SK-N-SH (cell line): ENCODE measurements around the gene ACBD6. TPM values are rescaled to one million over a fixed set of nuclear protein-coding genes. Genes with fewer than 3 reads are reported as not detected.

ENCODE experiments used
- CTCF ChIA-PET: fragments of 300-600, 350-600 bp; formaldehyde crosslinking; extraction: SDS; loops from one replicate; lab custom pipeline; 2021; lab: Yijun Ruan, JAX
- POLR2A ChIA-PET: fragments of 350-600 bp; sonication (Branson Sonifier 250); formaldehyde crosslinking; extraction: SDS; loops from one replicate; lab custom pipeline; 2020; ENCODE audit warnings: antibody characterized with exemption, inconsistent platforms; lab: Yijun Ruan, JAX
- DNase-seq: peaks from one replicate; pipeline ENCODE4 v3.0.0; 2012
- H2AFZ ChIP-seq: fragments of 200-600 bp; sonication (generic); 2 replicates; pipeline ENCODE4 v1.8.1; 2016; ENCODE audit warnings: antibody characterized with exemption, mild to moderate bottlenecking, low read depth
- H3F3A ChIP-seq: fragments of 200-600 bp; sonication (generic); replicated peaks from 2 replicates; pipeline ENCODE3; 2016; ENCODE audit warnings: antibody characterized with exemption, mild to moderate bottlenecking; ENCODE audit not compliant: insufficient read depth
- H3K27ac ChIP-seq, 2 experiments: fragments of 200-500 bp in 1 of 2; fragments of 200-600 bp in 1 of 2; sonication (Bioruptor generic) in 1 of 2; sonication (generic), shearing (Covaris generic) in 1 of 2; 2 replicates each; pipeline versions ENCODE4 v1.5.1 to v1.6.1; 2014 to 2016; ENCODE audit warnings: low read depth in 2 of 2, inconsistent platforms in 1 of 2, low read length in 1 of 2, mild to moderate bottlenecking in 1 of 2, mixed read lengths in 1 of 2
- H3K27me3 ChIP-seq: fragments of 200-600 bp; sonication (generic), shearing (Covaris generic); 2 replicates; pipeline ENCODE4 v1.6.1; 2016; ENCODE audit warnings: mixed run types; ENCODE audit not compliant: insufficient read depth
- H3K36me3 ChIP-seq, 2 experiments: fragments of 200-500 bp in 1 of 2; fragments of 200-600 bp in 1 of 2; sonication (Bioruptor generic) in 1 of 2; sonication (generic) in 1 of 2; replicated peaks in 1 of 2; 2 replicates each; pipeline versions ENCODE3 to v1.5.1; 2014 to 2016; ENCODE audit warnings: low read length in 1 of 2, mild to moderate bottlenecking in 1 of 2; ENCODE audit not compliant: insufficient read depth in 2 of 2, control insufficient read depth in 1 of 2
- H3K4me1 ChIP-seq, 2 experiments: fragments of 200-500 bp in 1 of 2; fragments of 200-600 bp in 1 of 2; sonication (Bioruptor generic) in 1 of 2; sonication (generic), shearing (Covaris generic) in 1 of 2; 2 replicates each; pipeline versions ENCODE4 v1.5.1 to v1.6.1; 2014 to 2016; ENCODE audit warnings: low read depth in 1 of 2, low read length in 1 of 2, mixed run types in 1 of 2; ENCODE audit not compliant: insufficient read depth in 2 of 2, control insufficient read depth in 1 of 2
- H3K4me2 ChIP-seq: fragments of 200-600 bp; sonication (generic), shearing (Covaris generic); 2 replicates; pipeline ENCODE4 v1.6.1; 2017; ENCODE audit warnings: mixed run types
- H3K4me3 ChIP-seq, 2 experiments: fragments of 200-500 bp in 1 of 2; fragments of 200-600 bp in 1 of 2; sonication (Bioruptor generic) in 1 of 2; sonication (generic), shearing (Covaris generic) in 1 of 2; 2 replicates each; pipeline versions ENCODE4 v1.5.1 to v1.8.1; 2014 to 2016; ENCODE audit warnings: low read depth in 2 of 2, inconsistent platforms in 1 of 2, low read length in 1 of 2, mild to moderate bottlenecking in 1 of 2, mixed read lengths in 1 of 2, moderate library complexity in 1 of 2
- H3K79me2 ChIP-seq: fragments of 200-600 bp; sonication (generic); 2 replicates; pipeline ENCODE4 v1.8.1; 2017; ENCODE audit warnings: mild to moderate bottlenecking; ENCODE audit not compliant: insufficient read depth
- H3K9ac ChIP-seq: fragments of 200-600 bp; sonication (generic); 2 replicates; pipeline ENCODE4 v1.6.1; 2017; ENCODE audit warnings: mixed run types
- H3K9me2 ChIP-seq: fragments of 200-600 bp; sonication (generic); 2 replicates; pipeline ENCODE4 v1.6.1; 2017; ENCODE audit warnings: mixed run types
- H3K9me3 ChIP-seq: fragments of 200-600 bp; sonication (generic); 2 replicates; pipeline ENCODE4 v1.6.1; 2017; ENCODE audit warnings: mixed run types, mild to moderate bottlenecking, moderate library complexity
- H4K20me1 ChIP-seq: fragments of 200-600 bp; sonication (generic); 2 replicates; pipeline ENCODE4 v1.6.1; 2017; ENCODE audit warnings: mild to moderate bottlenecking, mixed run types; ENCODE audit not compliant: insufficient read depth
- CTCF ChIP-seq: fragments of 200-600 bp; sonication (generic); IDR thresholded peaks from 2 replicates; pipeline ENCODE4 v1.6.1; 2017; ENCODE audit warnings: antibody characterized with exemption, mild to moderate bottlenecking, moderate library complexity
- EP300 ChIP-seq, 2 experiments: IDR thresholded peaks; 2 replicates each; pipeline versions ENCODE4 v1.4.0 to v1.6.1; 2012; ENCODE audit warnings: borderline replicate concordance in 1 of 2, low read depth in 1 of 2, low read length in 1 of 2
- FOSL2 ChIP-seq: IDR thresholded peaks from 2 replicates; pipeline ENCODE4 v1.4.0; 2012; ENCODE audit warnings: low read depth, mild to moderate bottlenecking, moderate library complexity, borderline replicate concordance
- FOXJ3 ChIP-seq: sonication (generic); formaldehyde crosslinking; IDR thresholded peaks from 2 replicates; pipeline ENCODE4 v1.5.1; 2020; ENCODE audit warnings: mild to moderate bottlenecking, missing genetic modification reagents
- FOXM1 ChIP-seq: IDR thresholded peaks from 2 replicates; pipeline ENCODE4 v1.4.0; 2012; ENCODE audit warnings: low read depth, mild to moderate bottlenecking
- GABPA ChIP-seq: IDR thresholded peaks from 2 replicates; pipeline ENCODE4 v1.4.0; 2012; ENCODE audit warnings: low read depth, mild to moderate bottlenecking
- GATA2 ChIP-seq: sonication (generic); formaldehyde crosslinking; IDR thresholded peaks from 2 replicates; pipeline ENCODE4 v1.5.0; 2020; ENCODE audit warnings: mild to moderate bottlenecking, missing genetic modification reagents
- JUND ChIP-seq: IDR thresholded peaks from 2 replicates; pipeline ENCODE4 v1.4.0; 2012
- MXI1 ChIP-seq: IDR thresholded peaks from 2 replicates; pipeline ENCODE4 v1.6.1; 2012; ENCODE audit warnings: mild to moderate bottlenecking, low read depth, low read length, improper control_type of control experiment
- NFIC ChIP-seq: IDR thresholded peaks from 2 replicates; pipeline ENCODE4 v1.4.0; 2012; ENCODE audit warnings: borderline replicate concordance
- POLR2AphosphoS5 ChIP-seq: IDR thresholded peaks from 2 replicates; pipeline ENCODE4 v1.6.1; 2012; ENCODE audit warnings: low read depth, low read length
- RAD21 ChIP-seq: IDR thresholded peaks from 2 replicates; pipeline ENCODE4 v1.6.1; 2012; ENCODE audit warnings: mild to moderate bottlenecking, low read length
- RFX5 ChIP-seq: IDR thresholded peaks from 2 replicates; pipeline ENCODE4 v1.6.1; 2012; ENCODE audit warnings: mild to moderate bottlenecking, improper control_type of control experiment, low read length
- SIN3A ChIP-seq: IDR thresholded peaks from 2 replicates; pipeline ENCODE4 v1.6.1; 2012; ENCODE audit warnings: low read depth, mild to moderate bottlenecking, low read length, moderate library complexity, borderline replicate concordance
- SMC3 ChIP-seq: IDR thresholded peaks from 2 replicates; pipeline ENCODE4 v1.6.1; 2012; ENCODE audit warnings: low read depth, low read length, improper control_type of control experiment
- TAF1 ChIP-seq: IDR thresholded peaks from 2 replicates; pipeline ENCODE4 v1.6.1; 2012; ENCODE audit warnings: low read depth, mild to moderate bottlenecking, low read length, moderate library complexity, borderline replicate concordance
- TCF12 ChIP-seq: IDR thresholded peaks from 2 replicates; pipeline ENCODE4 v1.4.0; 2012
- TEAD4 ChIP-seq: IDR thresholded peaks from 2 replicates; pipeline ENCODE4 v1.4.0; 2012; ENCODE audit warnings: mild to moderate bottlenecking, borderline replicate concordance; ENCODE audit not compliant: insufficient read depth
- YY1 ChIP-seq: IDR thresholded peaks from 2 replicates; pipeline ENCODE4 v1.4.0; 2012; ENCODE audit warnings: low read depth, mild to moderate bottlenecking
- WGBS: methylation state at CpG from one replicate; pipeline ENCODE4 v1.1.6; 2017; ENCODE audit warnings: low lambda C conversion rate; 5-methylcytosine and 5-hydroxymethylcytosine counted together
- polyA plus RNA-seq, 3 experiments: library from polyadenylated mRNA; depleted of rRNA; stranded (reverse); fragments of >200 nt; gene quantifications; 2 replicates each; pipeline ENCODE4 v1.2.3, GENCODE V29; 2012

The ACBD6 gene
- polyA plus RNA-seq, 1 of the 3 experiments (the other 2 are of a cell fraction): 60.9 TPM

- ChIA-PET CTCF (interaction anchor here (0.6 to 9.8 kb wide), 48 partner anchors 9 to 654 kb away, joined by 3 to 157 read pairs (median 4); partner anchors contain the start of genes ACBD6 and XPR1), POLR2A (interaction anchor here (0.9 to 1.4 kb wide), 4 partner anchors 13 to 573 kb away, joined by 4 to 10 read pairs (median 6); partner anchors contain the start of genes ACBD6 and STX6)
- peak overlapping the region; percentile 43 to 87 for H3K27ac ChIP-seq
- H3F3A ChIP-seq: peaks cover 7% of the 10 kb centered on the region
- WGBS: 3% methylated on average over 8 of the region's 8 CpGs
- H3K4me1 ChIP-seq: peaks cover 0 to 11% of the 10 kb centered on the region in 2 experiments; a peak in 2 of 4 replicates
- H4K20me1 ChIP-seq: no peaks in the 10 kb centered on the region
- peak; percentile 83 for DNase-seq
- 0 out of 2 replicates have a peak overlapping the region, but pooled peaks have one; percentile 23 for H3K9ac ChIP-seq
- H3K9me3 ChIP-seq: peaks cover 2% of the 10 kb centered on the region
- no peak overlapping the region; a peak in 1 of 4 replicates for H3K4me3 ChIP-seq
- no peaks in the 10 kb centered on the region for H3K9me2 ChIP-seq
- no peak for TF ChIP-seq NFIC
- no peak for TF ChIP-seq EP300 (IDR thresholded peaks at IDR 0.05; ENCODE audit: borderline replicate concordance in 1 of 2, low read depth in 1 of 2, low read length in 1 of 2)
- TF ChIP-seq FOXM1: no peak
- peak; percentile 52; the same call in 1 of the 2 replicates for TF ChIP-seq MXI1
- TF ChIP-seq FOXJ3 (CRISPR knock-in tag): no peak
- no peak for TF ChIP-seq TAF1
- no peak for TF ChIP-seq GABPA
- TF ChIP-seq TCF12: no peak
- no peak for TF ChIP-seq JUND
- TF ChIP-seq TEAD4: no peak
- TF ChIP-seq RFX5: 0 out of 2 replicates have a peak, but pooled peaks have one; percentile 45
- no peak for TF ChIP-seq GATA2 (CRISPR knock-in tag)
- no peak for TF ChIP-seq SIN3A
- no peak; the same call in 1 of the 2 replicates for TF ChIP-seq POLR2AphosphoS5
- peak; percentile 86 for TF ChIP-seq CTCF
- peak; percentile 91 for TF ChIP-seq SMC3
- no peak for TF ChIP-seq FOSL2
- no peak for TF ChIP-seq YY1
- TF ChIP-seq RAD21: peak; percentile 96
- H3K27me3 ChIP-seq: no peaks in the 10 kb centered on the region
- no peaks in the 10 kb centered on the region; the same call in 1 of the 2 replicates for H3K79me2 ChIP-seq
- peak overlapping the region; percentile 97 for H2AFZ ChIP-seq
- no peaks in the 10 kb centered on the region for H3K36me3 ChIP-seq
- no peak overlapping the region for H3K4me2 ChIP-seq
Measured at GRCh38 chr1:180515857-180516388, 13.5 kb upstream of the ACBD6 start.
